ENCODE data around the gene PDX1.

- TF ChIP-seq WIZ (CRISPR knock-in tag; IDR thresholded peaks at IDR 0.05) (no peak), POLR2AphosphoS2 (IDR thresholded peaks at IDR 0.05; ENCODE audit: low read depth, low read length) (no peak), SAP130 (CRISPR knock-in tag; IDR thresholded peaks at IDR 0.05; ENCODE audit: low read depth) (no peak), ZNF225 (CRISPR knock-in tag; IDR thresholded peaks at IDR 0.05) (no peak), ZSCAN5A (CRISPR knock-in tag; IDR thresholded peaks at IDR 0.05; ENCODE audit: borderline replicate concordance) (no peak), ZNF691 (CRISPR knock-in tag; IDR thresholded peaks at IDR 0.05; ENCODE audit: borderline replicate concordance, low read depth) (no peak), ADNP (CRISPR knock-in tag; IDR thresholded peaks at IDR 0.05) (no peak), HMG20B (CRISPR knock-in tag; conservative IDR thresholded peaks at IDR 0.05) (no peak)
These were observed 43.2 kb downstream of the PDX1 start for GRCh38 chr13:27962982-27963381.
